Measurements from ENCODE around the gene ITSN2. TPM values are rescaled to one million over a fixed set of nuclear protein-coding genes. Genes with fewer than 3 reads are reported as not detected.

The ITSN2 gene
- total RNA-seq, 2 donors from 2014 or later: 57.7 to 77.0 TPM

DNA sequence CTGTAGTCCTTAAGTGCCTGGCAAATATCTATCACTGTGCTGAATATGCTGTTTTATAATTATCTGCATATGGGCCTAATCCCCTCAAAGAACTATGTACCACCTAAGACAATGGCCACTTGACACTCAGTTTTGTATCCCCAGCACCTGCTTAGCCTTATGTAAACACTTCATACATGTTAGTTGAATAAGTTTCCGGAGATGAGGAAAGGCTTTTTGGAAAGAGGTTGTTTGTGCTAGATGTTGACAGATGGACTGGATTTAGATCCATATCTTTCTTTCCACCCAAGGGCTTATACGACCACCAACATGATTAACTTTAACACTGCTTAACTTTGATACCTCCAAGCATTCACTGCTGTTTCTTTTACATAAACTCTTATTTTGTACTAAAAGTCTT lies 122.2 kb downstream of the ITSN2 start:
- intact Hi-C loops (cut with DNase I): loop anchor here in 1 of 2 donors (10.0 kb wide), 1 partner anchor 147 kb away; no protein-coding TSS in a partner anchor
- no peak for DNase-seq (ENCODE audit: low spot score)

- DNase-seq (ENCODE audit: low spot score): no peak
- intact Hi-C loops (cut with DNase I): loop anchor here in 1 of 2 donors (10.0 kb wide), 1 partner anchor 147 kb away; no protein-coding TSS in a partner anchor
Measured at GRCh38 chr2:24237313-24237712, 123.0 kb downstream of the ITSN2 start.

DNA sequence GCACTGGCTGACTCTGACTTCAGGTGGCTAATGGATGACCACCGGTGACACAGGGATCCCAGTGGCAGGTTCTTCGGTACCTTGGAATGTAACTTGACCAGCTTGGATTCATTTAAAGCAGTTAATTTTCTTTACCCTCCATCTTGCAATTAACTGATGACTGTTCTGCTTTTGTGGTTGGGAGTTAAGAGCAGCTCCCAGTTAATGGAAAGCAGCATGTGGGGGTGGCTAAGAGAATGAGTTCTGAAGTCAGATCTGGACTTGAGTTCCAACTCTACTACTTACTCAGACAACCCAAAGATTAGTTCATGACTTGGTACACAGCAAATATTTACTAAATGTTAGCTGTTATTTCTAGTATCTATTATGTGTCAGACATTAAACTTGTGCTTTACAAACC lies 127.0 kb downstream of the ITSN2 start:
- intact Hi-C loops (cut with DNase I): loop anchor here in 1 of 2 donors (10.0 kb wide), 1 partner anchor 151 kb away; no protein-coding TSS in a partner anchor
- no peak for DNase-seq (ENCODE audit: low spot score)

DNA sequence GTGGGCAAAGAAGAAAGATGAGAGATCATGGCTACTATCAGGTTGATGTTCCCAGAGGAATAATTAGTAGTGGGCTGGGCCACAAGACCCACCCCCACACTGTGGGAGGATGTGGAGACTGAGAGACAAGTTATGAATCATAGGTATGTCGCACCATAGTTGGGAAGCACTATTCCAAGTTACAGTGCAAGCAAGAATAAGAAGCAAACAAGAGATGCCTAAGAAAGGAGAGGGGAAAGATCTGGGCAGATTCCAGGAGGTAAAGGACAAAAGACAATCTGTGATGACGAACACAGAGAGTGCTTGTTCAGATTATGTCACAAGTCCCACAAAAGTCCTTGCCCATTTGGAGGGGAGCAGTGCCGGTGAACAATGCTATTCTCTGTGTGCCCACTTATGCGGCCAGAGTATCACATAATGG lies 128.9 kb downstream of the ITSN2 start:
- intact Hi-C loops (cut with DNase I): loop anchor here in 1 of 2 donors (10.0 kb wide), 1 partner anchor 153 kb away; no protein-coding TSS in a partner anchor
- DNase-seq (ENCODE audit: low spot score): no peak

DNA sequence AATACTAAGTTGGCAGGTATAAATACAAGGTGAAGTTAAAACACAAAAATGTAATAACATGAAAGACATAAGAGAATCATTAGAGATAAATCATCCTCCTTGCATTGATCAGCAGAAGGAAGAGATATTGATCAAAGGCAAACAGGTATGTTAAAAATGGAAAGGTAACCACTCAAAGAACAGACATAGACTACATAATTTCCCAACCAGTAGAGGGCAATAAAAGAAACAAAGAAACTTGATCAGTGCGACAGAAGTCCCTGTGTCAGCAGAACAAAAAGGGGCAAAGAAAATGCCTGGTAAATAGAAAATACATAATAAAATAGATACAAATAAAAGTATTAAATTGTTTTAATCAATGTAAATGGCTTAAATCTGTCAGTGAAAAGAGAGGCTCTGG lies 131.9 kb downstream of the ITSN2 start:
- intact Hi-C loops (cut with DNase I): no loop called here
- no peak for DNase-seq (ENCODE audit: low spot score)

GRCh38 chr2:24225499-24226242 lies 134.7 kb downstream of the ITSN2 start:
- intact Hi-C loops (cut with DNase I): no loop called here

GRCh38 chr2:24222946-24223345 lies 137.4 kb downstream of the ITSN2 start:
- no peak for DNase-seq (ENCODE audit: low spot score)
- intact Hi-C loops (cut with DNase I): no loop called here

More at GRCh38 chr2:24225499-24226242, 134.7 kb downstream of the ITSN2 start:
- DNase-seq (ENCODE audit: low spot score): no peak

GRCh38 chr2:24221343-24222050 lies 138.8 kb downstream of the ITSN2 start:
- intact Hi-C loops (cut with DNase I): no loop called here
- DNase-seq (ENCODE audit: low spot score): no peak

GRCh38 chr2:24220554-24221291 lies 139.6 kb downstream of the ITSN2 start:
- DNase-seq (ENCODE audit: low spot score): no peak
- intact Hi-C loops (cut with DNase I): no loop called here

DNA sequence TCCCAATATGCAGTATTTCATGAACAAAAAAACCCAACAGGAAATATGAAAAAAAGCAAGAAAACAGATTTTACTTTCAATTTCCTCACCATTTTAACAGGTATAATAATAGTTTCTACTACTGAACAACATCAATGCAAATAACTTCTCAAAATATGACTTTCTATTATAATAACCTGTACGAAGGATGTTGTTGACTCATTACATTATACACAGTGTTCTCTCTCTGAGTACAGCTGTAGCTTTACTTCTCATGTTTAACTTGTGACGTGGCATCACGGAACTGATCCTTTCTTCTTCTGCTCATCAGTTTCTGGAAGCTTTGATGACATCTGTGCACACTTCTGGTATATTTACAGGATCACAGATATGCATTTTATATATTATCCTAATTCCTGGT lies 145.5 kb downstream of the ITSN2 start:
- intact Hi-C loops (cut with DNase I): no loop called here
- no peak for DNase-seq (ENCODE audit: low spot score)

- intact Hi-C loops (cut with DNase I): no loop called here
Measured at GRCh38 chr2:24211408-24211807, 148.9 kb downstream of the ITSN2 start.

GRCh38 chr2:24210723-24211122 lies 149.6 kb downstream of the ITSN2 start:
- intact Hi-C loops (cut with DNase I): no loop called here
- no peak for DNase-seq (ENCODE audit: low spot score)

More at GRCh38 chr2:24211408-24211807, 148.9 kb downstream of the ITSN2 start:
- DNase-seq (ENCODE audit: low spot score): no peak

GRCh38 chr2:24210106-24210455 lies 150.3 kb downstream of the ITSN2 start:
- intact Hi-C loops (cut with DNase I): no loop called here
- no peak for DNase-seq (ENCODE audit: low spot score)

DNA sequence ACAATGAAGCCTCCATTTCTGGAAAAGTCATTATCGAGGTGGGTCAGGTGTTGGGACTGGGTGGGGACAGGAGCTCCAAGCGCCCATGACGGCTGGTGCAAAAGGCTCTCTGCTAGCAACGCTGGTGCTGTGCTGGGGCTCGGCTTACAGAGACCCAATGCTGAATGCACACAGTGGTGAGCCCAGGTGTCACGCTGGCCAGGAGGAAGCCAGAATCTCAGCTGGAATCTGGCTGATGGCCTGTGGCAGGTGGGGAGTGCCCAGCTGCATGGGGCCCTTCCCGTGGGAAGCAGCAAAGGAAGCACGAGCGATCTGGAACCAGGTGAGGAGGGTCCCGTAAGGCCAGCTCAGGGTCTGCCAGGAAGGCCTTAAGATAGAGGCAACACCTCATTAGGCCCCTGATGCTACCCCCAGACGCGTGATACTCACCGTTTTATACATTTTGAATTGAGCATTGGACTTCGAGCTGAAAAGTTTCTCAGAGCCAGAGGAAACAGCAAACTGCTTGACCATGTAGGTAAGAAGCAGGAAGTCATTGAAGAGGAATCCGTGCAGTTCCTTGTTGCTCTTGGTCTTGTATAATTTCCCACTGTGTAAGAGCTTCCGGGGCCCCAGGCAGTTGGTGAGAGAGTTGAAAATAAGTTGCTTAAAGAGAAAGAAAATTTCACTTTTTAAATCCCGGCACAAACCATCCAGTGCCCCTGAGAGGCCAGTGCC lies 150.8 kb downstream of the ITSN2 start:
- no peak for DNase-seq (ENCODE audit: low spot score)
- intact Hi-C loops (cut with DNase I): no loop called here

DNA sequence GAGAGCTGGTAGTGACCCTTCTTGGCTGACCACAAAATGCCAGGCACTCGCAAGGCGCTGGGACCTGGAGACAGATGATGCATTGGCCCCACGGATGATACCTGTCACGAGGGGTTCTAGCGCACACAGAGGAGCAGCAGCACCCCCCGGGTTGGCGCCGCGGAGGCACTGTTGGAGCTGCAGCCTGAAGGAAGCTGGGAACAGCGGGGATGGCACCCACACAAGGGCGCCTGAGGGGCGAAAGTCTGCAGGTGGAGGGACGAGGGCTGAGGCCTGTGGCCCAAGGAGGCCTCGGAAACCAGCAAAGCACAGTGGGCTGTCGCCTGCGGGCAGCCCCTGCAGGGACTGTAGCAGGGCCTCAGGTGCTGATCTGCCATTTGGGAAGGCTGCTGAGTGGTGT lies 151.8 kb downstream of the ITSN2 start:
- intact Hi-C loops (cut with DNase I): no loop called here
- DNase-seq (ENCODE audit: low spot score): no peak

- no peak for DNase-seq (ENCODE audit: low spot score)
- intact Hi-C loops (cut with DNase I): no loop called here
Measured at GRCh38 chr2:24207359-24207758, 153.0 kb downstream of the ITSN2 start.

DNA sequence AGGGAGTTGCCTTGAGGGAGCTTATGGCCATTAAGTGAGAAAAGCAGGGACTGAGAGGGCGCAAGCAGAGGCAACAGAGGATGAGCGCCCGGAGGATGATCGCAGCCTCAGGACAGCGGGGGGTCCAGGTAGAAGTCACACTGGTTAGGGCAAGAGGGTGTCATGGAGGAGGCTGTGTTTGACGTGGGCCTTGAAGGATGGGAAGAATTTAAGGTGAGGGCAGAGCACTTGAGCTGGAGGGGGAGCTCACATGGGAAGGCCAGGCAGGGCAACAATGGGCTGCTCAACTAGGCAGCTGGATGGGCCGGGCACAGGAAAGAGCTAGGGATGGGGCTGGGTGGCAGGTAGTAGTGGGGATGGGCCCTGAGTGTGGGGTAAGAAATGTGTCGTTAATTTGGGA lies 153.6 kb downstream of the ITSN2 start:
- no peak for DNase-seq (ENCODE audit: low spot score)
- intact Hi-C loops (cut with DNase I): no loop called here

DNA sequence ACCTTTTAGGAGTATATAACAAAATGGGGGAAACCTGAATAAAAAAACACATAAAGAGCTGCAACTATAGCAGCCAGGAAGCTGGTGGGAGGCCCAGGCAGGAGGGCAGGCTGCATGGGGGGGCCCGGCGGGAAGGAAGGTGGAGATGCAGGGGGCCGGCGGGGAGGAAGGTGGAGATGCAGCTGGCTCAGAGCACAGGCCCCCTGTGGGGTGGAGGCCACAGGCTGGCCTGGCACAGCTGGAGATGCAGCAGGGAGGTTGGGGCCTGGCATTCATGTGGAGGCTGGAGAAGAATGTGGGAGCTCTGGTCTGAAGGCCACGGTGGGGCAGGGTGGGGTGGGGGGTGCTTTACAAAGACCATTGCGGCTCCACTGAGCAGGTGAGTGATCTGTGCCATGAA lies 154.1 kb downstream of the ITSN2 start:
- intact Hi-C loops (cut with DNase I): no loop called here
- DNase-seq (ENCODE audit: low spot score): no peak

- no peak for DNase-seq (ENCODE audit: low spot score)
- intact Hi-C loops (cut with DNase I): no loop called here
Measured at GRCh38 chr2:24205131-24205530, 155.2 kb downstream of the ITSN2 start.
